Dermis blood vessel endothelial cell (primary cell): Measurements from ENCODE around the gene AGFG2. TPM values are rescaled to one million over a fixed set of nuclear protein-coding genes. Genes with fewer than 3 reads are reported as not detected.

Experiments used
- DNase-seq: peaks from one replicate; pipeline ENCODE4 v3.0.0; 2010
- total RNA-seq: library from RNA; depleted of rRNA; stranded (reverse); fragments of >200 nt; gene quantifications from 2 replicates; pipeline ENCODE4 v1.2.3, GENCODE V29; 2014

Gene AGFG2
- total RNA-seq, 1 donor from 2014 or later: 49.5 TPM

DNA sequence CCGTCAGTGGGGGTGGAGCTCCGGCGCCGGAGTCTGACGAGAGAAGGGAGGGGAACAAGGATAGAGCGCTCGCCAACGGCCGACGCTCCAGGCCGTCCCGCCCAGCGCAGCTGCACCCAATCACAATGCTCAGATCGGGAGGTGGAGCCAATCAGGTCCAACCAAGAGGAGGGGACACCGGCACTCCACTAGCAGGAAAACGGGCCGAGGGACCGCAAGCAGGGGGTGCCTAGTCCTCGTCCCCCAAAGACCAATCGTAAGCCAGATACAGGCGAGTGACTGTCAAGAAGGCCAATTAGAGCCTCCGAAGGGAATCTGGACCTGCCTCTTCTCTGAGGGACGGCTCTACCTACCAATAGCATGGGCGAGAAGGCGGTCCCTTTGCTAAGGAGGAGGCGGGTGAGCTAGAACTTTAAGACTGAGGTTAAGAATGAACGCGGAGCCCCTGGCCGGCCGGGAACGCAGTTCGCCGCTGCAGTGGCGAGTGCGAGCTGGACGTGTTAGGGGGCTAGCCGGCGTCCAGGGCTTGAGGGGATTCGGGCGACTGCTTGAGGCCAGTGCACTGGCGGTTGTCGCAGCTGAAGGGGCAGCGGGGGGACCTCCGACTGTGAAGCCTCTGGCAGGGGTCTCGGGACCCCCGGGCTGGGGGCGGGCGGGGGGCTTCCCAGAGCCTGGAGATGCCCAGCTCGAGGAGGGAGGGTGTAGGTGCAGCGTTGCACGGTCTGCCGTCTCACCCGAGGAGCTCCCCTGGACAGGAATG, 47.4 kb downstream of the AGFG2 start, which contains the start of gene FBXO24:
Gene FBXO24 (plus strand): TSS at position 63 of the 760 bp plus-strand sequence. CDS start 298 bp downstream, at position 361.
- peak; percentile 100 for DNase-seq

DNA sequence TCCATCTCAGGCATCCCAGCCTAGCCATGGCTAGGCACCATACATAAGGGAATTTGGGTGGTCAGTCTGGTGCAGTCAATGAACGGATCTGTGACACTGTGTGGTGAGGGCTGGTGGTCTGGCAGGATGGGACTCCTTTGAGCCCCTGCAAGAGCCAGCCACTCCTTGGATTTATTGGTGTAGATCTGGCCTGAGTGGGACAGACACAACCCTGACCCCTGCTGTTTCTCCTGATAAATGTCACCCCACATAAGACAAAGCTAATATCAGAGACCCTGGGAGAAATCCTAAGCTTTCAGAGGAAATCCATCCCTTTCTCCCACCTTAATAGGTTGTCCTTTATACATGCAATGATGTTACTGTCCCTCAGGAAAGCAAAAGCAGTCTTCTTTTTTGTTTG, 49.4 kb downstream of the AGFG2 start:
- peak; percentile 64 for DNase-seq

DNA sequence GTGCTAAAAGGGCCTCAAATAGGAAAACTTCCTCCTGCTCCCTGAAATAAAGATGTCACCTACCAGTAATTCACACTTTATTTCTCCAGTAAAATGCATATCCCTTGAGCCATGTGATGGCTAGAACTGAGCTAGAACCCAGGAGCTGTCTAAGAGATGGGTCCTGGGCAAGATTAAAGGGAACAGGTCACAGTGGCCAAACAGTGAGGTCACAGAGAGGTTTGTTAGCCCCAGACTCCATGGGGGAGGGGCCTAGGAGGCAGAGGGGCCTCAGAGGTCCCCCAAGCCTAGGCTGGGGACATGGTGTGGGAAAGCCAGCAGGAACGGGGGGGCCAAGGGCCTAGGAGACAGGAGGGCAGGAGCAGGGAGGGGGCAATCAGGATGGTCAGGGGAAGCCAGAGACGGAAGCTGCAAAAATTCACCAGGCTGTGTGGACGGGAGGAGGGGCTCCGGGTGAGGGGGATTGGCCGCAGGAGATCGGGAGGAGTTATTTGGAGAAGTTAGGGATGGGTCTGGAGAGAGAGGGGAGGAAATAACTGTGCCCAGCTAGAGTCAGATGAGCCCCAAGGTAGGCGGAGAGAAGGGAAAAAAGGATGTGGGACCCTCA, 50.4 kb downstream of the AGFG2 start:
- DNase-seq: no peak

DNA sequence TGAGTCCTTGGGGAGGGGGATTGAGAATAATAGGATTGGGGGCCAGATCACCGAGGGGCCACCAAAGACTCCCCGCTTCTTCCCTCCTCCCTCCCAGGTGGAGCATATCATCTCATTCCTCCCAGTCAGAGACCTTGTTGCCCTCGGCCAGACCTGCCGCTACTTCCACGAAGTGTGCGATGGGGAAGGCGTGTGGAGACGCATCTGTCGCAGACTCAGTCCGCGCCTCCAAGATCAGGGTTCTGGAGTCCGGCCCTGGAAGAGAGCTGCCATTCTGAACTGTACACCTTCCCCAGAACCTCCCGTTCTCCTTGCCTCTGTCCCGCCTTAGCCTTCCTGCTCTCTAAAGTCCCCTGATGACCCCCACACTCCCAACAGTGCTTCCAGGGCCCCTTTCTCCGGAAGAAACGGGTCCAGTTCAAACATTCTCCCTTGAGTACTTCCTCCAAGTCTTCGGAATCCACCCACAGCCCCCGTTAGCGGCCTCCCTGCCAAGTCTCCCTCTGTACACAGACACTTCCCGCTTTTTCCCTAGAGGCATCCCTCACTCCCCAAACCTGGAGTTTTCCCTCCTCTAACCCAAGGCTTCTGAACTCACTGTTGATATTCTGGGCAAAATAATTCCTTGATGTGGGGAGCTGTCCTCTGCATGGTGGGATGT, 51.2 kb downstream of the AGFG2 start:
- no peak for DNase-seq

DNA sequence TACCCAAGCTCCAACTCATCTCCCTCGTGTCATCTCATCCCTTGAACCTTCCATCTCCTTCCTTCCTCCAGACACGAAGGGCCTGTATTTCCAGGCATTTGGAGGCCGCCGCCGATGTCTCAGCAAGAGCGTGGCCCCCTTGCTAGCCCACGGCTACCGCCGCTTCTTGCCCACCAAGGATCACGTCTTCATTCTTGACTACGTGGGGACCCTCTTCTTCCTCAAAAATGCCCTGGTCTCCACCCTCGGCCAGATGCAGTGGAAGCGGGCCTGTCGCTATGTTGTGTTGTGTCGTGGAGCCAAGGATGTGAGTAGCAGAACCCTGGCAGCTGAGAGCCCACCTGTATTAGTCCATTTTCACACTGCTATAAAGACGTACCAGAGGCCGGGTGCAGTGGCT, 52.6 kb downstream of the AGFG2 start:
- no peak for DNase-seq

DNA sequence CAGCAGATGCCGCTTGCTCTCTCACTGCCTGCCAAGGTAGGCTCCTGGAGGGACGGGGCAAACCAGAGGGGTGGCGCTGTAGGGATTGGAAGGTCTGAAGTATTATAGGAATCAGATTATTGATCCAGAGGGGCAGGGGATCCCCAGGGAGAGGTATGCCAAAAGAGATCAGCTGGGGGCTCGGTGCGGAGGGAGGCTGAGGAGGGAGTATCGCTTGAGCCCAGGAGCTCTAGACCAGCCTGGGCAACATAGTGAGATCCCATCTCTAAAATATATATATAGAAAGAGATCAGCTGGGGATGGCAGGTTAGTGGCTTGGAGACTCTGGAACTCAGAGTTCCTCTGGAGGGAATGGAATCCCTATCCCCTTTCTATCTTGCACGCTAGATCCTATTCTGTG, 56.2 kb downstream of the AGFG2 start:
- DNase-seq: no peak

DNA sequence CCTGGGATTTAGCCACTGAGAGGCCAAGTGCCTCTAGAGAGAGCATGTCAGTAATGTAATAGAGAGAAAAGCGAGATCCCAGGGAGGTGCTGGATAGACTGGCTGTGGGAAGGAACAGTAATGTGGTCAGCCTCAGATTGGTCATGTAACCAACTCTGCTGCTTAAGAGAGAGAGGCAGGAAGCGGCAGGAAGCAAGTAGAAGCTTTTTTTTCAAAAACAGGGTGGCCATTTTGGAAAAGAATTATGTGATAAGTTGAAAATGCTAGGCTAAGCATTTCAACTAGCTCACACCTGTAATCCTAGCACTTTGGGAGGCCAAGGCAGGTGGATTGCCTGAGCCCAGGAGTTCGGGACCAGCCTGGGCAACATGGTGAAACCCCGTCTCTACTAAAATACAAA, 59.4 kb downstream of the AGFG2 start:
- DNase-seq: no peak

DNA sequence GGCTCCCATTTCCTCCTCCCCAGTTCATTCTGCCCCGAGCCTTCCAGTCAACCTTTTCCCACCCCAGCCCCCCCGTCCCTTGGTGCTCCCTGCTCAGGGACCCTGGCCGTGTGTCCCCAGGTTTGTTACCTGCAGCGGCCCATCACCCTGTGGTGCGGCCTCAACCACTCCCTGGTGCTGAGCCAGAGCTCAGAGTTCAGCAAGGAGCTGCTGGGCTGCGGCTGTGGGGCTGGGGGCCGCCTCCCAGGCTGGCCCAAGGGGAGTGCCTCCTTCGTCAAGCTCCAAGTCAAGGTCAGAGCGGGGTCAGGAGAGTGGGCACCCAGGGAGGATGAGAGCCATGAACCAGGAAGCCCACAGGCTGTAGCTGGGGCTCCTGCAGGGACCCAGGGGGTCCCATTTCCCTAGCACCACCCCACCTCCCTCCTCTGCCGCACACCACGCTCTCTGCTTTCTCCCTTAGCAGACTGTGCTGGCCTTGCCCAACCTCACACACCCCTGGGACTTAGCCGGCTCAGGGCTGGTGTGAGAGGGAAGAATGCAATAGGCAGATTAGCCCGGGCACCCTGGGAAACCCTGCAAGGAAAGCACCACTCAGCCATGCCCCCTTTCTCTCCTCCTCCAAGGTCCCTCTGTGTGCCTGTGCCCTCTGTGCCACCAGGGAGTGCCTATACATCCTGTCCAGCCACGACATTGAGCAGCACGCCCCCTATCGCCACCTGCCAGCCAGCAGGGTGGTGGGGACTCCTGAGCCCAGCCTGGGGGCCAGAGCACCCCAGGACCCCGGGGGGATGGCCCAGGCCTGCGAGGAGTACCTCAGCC, 61.1 kb downstream of the AGFG2 start:
- DNase-seq: no peak

DNA sequence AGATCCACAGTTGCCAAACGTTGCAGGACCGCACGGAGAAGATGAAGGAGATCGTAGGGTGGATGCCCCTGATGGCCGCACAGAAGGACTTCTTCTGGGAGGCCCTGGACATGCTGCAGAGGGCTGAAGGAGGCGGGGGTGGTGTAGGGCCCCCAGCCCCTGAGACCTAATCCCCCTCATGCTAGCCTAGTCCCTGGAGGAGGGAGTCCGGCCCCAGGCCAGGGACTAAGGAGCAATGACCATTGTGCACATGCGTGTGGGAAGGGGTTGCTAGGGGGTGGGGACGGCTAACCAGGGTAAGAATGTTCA, 61.7 kb downstream of the AGFG2 start:
- no peak for DNase-seq

DNA sequence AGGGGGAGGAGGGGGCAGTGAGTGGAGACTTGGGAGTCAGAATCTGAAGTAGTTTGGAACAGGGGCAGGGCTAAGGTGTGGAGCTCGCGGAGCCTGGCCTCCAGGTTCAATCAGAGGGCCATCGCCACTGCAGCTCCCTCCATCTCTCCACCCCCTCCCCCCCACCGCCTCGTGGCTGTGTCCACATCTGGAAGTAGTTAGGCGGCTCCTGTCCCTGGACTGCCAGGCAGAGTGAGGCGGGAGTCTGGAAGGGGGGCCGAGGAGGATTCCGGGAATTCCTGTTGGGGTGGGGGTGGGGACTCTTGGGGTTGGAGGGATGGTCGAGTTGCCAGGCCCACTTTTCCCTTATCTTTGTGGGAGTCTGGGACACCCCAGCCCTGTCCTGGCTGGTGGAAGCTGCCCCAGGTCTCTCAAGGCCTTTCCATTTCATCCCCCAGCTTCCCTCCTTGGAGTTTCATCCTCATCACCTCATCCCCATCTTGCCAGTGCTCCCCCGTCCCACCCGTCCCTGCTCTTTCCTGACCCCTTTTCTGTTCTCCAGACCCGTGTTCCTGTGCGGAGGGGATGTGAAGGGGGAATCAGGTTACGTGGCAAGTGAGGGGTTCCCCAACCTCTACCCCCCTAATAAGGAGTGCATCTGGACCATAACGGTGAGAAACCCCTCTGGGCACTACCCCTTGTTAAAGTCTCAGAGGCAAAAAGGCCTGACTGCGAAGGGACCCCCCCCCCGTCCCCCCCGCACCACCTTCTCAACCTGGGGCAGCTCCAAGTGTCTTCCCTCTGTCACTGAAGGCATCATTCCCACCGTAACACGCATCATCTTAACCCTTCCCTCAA, 64.1 kb downstream of the AGFG2 start:
- DNase-seq: no peak

DNA sequence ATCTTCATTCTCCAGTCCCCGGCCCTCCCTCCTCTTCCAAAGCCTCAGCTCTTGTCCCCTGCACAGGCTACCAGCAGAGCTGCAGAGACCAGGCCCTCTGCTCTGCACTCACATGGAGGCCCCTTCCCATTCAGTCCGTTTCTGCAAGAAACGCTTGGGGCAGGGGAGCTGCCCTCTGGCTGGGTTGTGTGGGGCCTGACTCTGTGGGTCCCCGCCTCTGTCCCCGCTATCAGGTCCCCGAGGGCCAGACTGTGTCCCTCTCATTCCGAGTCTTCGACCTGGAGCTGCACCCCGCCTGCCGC, 64.7 kb downstream of the AGFG2 start:
- no peak for DNase-seq

DNA sequence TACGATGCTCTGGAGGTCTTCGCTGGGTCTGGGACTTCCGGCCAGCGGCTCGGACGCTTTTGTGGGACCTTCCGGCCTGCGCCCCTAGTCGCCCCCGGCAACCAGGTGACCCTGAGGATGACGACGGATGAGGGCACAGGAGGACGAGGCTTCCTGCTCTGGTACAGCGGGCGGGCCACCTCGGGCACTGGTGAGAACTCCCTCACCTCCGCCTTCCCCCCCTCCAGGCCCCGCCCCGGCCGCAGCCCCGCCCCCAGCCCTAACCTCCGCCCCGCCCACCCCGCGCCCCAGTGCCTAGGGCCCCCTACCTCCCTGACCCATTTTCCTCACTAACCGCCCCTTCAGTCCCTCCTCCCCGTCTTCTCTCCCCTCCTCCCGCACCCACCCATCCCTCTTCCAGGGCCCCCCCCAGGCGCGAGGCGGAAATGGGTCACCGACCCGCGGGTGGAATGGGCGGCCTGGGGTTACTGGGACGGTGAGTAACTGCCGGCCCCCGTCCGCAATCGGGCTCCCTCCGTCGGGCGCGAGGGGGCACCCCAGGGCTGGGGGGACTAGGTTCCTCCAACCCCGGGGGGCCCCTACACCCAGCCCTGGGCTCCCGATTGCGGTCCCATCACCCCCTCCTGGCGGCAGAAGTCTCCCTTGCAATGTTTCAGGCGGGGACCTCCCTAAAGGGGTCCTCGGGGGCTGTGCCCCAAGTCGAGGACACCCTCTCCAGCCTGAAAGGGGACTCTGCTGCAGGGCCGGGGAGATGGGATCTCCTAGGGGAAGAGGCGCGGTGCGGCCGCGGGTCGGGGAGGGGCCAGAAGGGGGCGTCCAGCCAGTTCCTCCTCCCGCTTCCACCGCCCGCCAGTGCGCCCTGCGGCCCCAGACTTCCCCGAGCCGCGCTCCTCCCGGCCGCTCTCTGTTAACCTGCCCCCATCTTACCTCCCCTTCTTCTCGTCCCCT, 65.3 kb downstream of the AGFG2 start:
- peak; percentile 66 for DNase-seq

DNA sequence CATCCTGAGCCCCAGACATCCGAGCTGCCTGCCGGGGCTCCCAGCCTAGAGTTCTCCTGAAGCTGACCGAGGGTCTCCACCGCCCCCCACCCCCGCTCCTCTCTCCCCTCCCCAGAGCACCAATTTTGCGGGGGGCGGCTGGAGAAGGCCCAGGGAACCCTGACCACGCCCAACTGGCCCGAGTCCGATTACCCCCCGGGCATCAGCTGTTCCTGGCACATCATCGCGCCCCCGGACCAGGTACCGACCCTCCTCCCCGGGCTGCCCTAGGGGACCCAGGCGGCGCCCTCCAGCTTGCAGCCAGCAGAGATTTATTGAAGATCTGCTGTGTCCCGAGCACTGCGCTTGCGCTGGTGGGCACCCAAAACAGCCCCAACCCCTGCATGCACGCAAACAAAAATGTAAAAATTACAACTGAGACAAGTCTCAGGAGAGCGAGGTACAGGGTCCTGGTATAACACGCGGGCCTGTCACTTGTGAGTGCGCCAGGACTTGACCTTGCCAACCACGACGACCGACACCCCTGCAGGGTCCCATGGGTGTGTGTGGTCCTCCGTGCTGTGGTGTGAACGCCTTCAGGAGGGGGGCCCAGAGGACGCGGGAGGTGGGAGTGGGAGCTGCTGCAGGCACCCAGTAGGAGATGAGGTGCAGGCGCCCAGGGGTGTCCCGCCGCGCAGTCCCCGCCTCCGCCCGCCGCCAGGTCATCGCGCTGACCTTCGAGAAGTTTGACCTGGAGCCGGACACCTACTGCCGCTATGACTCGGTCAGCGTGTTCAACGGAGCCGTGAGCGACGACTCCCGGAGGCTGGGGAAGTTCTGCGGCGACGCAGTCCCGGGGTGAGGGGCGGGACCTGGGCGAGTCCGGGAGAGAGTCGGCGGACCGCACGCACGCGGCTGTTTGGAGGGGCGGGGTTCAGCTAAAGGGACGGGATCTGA, 66.2 kb downstream of the AGFG2 start:
- DNase-seq: no peak

DNA sequence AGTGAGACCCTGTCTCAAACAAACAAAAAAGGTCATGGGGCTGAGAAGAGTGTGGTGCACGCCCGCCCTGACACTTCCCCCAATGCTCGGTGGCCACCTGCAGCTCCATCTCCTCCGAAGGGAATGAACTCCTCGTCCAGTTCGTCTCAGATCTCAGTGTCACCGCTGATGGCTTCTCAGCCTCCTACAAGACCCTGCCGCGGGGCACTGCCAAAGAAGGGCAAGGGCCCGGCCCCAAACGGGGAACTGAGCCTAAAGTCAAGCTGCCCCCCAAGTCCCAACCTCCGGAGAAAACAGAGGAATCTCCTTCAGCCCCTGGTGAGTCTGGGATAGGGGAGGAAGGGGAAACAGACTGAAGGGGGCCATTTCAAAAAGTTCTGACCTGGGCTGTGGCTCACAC, 67.3 kb downstream of the AGFG2 start:
- DNase-seq: no peak

DNA sequence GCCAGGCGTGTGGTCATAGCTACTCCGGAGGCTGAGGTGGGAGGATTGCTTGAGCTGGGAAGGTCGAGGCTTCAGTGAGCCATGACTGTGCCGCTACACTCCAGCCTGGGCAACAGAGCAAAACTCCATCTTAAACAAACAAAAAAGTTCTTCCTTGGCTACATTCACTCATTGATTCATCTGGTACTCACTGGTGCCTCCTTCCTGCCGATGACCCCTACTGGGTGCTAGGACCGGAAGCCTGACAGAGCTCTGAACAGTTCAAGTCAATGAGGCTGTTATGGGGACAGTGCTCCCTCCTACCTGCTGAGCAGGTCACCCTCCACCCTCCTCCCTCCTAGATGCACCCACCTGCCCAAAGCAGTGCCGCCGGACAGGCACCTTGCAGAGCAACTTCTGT, 68.1 kb downstream of the AGFG2 start:
- no peak for DNase-seq

DNA sequence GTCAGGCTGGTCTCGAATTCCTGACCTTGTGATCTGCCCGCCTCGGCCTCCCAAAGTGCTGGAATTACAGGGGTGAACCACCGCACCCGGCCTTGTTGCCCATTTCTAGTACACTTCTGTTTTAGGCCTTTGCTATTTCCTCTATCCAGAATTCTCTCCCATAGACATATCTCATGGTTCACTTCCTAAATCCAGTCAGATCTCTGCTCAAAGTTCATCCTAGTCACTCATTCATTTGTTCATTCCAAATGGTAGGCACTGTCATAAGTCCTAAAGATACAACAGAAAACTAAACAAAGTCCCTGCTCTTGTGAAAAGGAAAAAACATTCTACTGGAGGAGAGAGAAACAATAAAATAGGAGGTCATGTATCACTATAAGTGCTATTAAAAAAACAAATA, 71.0 kb downstream of the AGFG2 start:
- no peak for DNase-seq

DNA sequence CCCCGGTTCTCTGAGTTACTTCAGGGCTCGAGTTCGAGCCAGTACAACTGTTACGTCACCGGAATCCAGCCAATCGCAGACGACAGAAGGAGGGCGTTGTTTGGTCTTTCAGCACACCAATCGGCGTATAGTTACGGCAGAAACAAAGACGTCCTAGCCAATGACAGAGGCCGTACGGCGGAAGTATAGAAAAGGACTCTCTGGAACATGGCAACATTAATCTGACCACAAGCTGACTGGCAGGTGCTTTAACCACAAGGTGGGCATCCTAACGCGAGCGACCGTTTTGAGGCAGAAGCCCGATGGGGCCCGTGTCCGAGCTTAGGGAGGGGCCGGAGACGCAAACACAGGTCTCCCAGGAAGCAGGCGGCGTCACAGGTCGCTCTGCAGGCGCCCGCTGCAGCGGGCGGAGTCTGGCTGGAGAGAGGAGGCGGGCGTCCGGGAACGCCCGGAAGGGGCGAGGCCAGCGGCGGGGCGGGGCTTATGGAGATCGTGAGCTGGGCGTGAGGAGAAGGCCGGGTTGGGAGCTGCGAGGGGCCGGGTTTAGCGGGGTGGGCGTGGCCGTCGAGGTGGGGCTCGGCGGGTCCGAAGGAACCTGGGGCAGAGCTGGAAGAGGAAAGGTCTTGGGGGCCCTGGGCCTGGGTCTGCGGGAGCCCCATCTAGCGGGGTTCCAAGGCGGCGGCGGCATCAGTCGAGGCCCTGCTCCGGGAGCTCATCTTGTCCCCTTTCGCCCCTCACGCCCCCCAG, 73.2 kb downstream of the AGFG2 start, which contains the start of gene MOSPD3:
Gene MOSPD3 (plus strand): TSS at position 558 of the 747 bp plus-strand sequence. CDS start 252 bp downstream, outside the sequence.
- peak; percentile 100 for DNase-seq

DNA sequence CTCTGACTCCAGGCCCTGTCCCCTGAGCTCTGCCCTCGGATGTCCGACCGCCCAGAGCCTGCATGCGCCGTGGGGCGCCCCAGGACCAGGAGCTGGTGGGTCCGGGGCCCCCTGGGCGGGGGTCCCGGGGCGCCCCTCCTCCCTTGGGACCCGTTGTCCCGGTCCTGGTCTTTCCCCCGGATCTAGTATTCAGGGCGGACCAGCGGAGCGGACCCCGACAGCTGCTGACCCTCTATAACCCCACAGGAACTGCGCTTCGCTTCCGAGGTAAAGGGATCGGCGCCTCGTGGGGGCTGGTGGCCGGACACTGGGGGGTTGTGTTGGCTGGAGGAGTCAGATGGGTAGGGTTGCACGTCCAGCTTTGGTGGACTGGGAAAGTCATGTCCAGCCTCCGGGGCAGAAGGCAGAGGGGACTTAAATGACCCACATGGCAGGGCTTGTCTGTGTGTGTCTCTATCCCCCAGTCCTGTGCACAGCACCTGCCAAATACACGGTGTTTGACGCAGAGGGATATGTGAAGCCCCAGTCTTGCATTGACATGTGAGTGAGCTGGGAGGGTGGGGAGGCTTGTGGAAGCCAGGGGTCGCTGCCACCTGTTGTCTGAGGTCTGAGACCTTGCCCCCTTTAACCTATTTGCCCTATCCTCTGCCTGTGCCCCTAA, 73.9 kb downstream of the AGFG2 start:
- peak; percentile 36 for DNase-seq
